ENCODE results near the gene KDELR3.

- TF ChIP-seq CTCF (IDR thresholded peaks at IDR 0.05) (no peak), POLR2A (IDR thresholded peaks at IDR 0.05) (no peak), POLR2AphosphoS5 (IDR thresholded peaks at IDR 0.05) (no peak)
Observed at GRCh38 chr22:38448945-38449745, 18.8 kb upstream of the KDELR3 start.

Measured in breast epithelium (tissue), 3 donors.